Fibroblast of lung (primary cell): ENCODE data around the gene CCDC85B. TPM values are rescaled to one million over a fixed set of nuclear protein-coding genes. Genes with fewer than 3 reads are reported as not detected.

Source experiments
- DNase-seq, 2 donors: peaks; one replicate each; pipeline versions ENCODE4 v3.0.0 to v3.0.0-alpha.2; 2010; ENCODE audit warnings: low read depth in 2 of 2
- H2AFZ ChIP-seq: 2 replicates; pipeline ENCODE4 v1.5.1; 2012; ENCODE audit warnings: low read length, control low read depth, inconsistent platforms
- H3K27ac ChIP-seq: 2 replicates; pipeline ENCODE4 v1.5.1; 2011; ENCODE audit warnings: low read length, control low read depth; ENCODE audit not compliant: insufficient read depth
- H3K27me3 ChIP-seq: 2 replicates; pipeline ENCODE4 v1.5.1; 2011; ENCODE audit warnings: mild to moderate bottlenecking, low read length; ENCODE audit not compliant: control insufficient read depth, insufficient read depth
- H3K36me3 ChIP-seq: 2 replicates; pipeline ENCODE4 v1.5.1; 2011; ENCODE audit warnings: low read length; ENCODE audit not compliant: control insufficient read depth, insufficient read depth
- H3K4me1 ChIP-seq: 2 replicates; pipeline ENCODE4 v1.5.1; 2011; ENCODE audit warnings: low read length; ENCODE audit not compliant: control insufficient read depth, insufficient read depth; ENCODE audit errors: extremely low read depth
- H3K4me2 ChIP-seq: 2 replicates; pipeline ENCODE4 v1.5.1; 2011; ENCODE audit warnings: low read length, control low read depth; ENCODE audit not compliant: insufficient read depth; ENCODE audit errors: extremely low read depth
- H3K4me3 ChIP-seq, 4 experiments: fragments of 200-600 bp in 1 of 4; sonication (generic) in 1 of 4; replicated peaks in 1 of 4; 2 replicates each; pipeline ENCODE4 v1.5.1; 2011 to 2016; ENCODE audit warnings: low read length in 4 of 4, low read depth in 3 of 4, mild to moderate bottlenecking in 3 of 4, control low read depth in 2 of 4, inconsistent platforms in 1 of 4, mixed read lengths in 1 of 4; ENCODE audit not compliant: insufficient read depth in 1 of 4; ENCODE audit errors: control extremely low read depth in 1 of 4
- H3K79me2 ChIP-seq: 2 replicates; pipeline ENCODE4 v1.5.1; 2012; ENCODE audit warnings: mild to moderate bottlenecking, low read length, inconsistent platforms; ENCODE audit not compliant: control insufficient read depth, insufficient read depth
- H3K9ac ChIP-seq: 2 replicates; pipeline ENCODE4 v1.5.1; 2011; ENCODE audit warnings: mild to moderate bottlenecking, low read length, control low read depth; ENCODE audit not compliant: insufficient read depth
- H3K9me3 ChIP-seq: 2 replicates; pipeline ENCODE4 v1.5.1; 2012; ENCODE audit warnings: low read depth, low read length; ENCODE audit not compliant: control insufficient read depth, insufficient read depth
- H4K20me1 ChIP-seq: 2 replicates; pipeline ENCODE4 v1.5.1; 2011; ENCODE audit warnings: low read length; ENCODE audit not compliant: control insufficient read depth, insufficient read depth; ENCODE audit errors: extremely low read depth
- EZH2 ChIP-seq: IDR thresholded peaks from 2 replicates; pipeline ENCODE4 v1.5.1; 2012; ENCODE audit warnings: low read length, control low read depth, mild to moderate bottlenecking; ENCODE audit errors: missing control alignments
- polyA plus RNA-seq, 2 donors: library from polyadenylated mRNA; depleted of rRNA in 1 of 2; stranded (reverse) in 1 of 2; unstranded in 1 of 2; fragments of >200 nt; gene quantifications; 2 replicates each; pipeline ENCODE4 v1.2.1, GENCODE V29; 2011 to 2012; ENCODE audit warnings: missing spikeins in 1 of 2
- total RNA-seq: library from RNA; depleted of rRNA; stranded (reverse); fragments of >200 nt; gene quantifications from 2 replicates; pipeline ENCODE4 v1.2.1, GENCODE V29; 2014
- TF ChIP-seq, protein P1 (sequence below), 2 donors: IDR thresholded peaks in 1 of 2; conservative IDR thresholded peaks in 1 of 2; 1 replicate in 1 of 2; 2 replicates in 1 of 2; pipeline ENCODE4 v1.5.1; 2011 to 2012; ENCODE audit warnings: low read length in 2 of 2, control low read depth in 1 of 2, inconsistent platforms in 1 of 2, low read depth in 1 of 2, mild to moderate bottlenecking in 1 of 2

Gene CCDC85B
- total and polyA plus RNA-seq, 2 donors (not counting 1 experiment from before 2014, with no cell fraction given) = 18.1 to 118 TPM

DNA sequence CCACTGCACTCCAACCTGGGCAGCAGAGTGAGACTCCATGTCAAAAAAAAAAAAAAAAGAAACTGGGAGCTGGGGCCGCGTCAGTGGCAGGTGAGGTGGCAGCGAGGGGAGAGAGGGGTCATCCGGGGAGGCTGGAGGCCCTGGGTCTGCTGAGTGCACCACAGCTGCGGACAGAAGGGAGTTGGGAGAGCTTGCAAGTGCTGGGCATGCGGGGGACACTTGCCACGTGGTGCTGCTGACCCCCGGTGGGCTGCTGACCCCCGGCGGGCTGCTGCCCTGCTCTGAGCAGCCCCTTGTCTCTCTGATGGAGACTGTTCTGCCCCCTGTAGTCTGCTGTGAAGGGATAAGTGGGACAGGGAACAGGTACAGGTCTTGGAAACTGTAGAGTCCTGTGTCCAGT, 31.4 kb downstream of the CCDC85B start:
- Histone ChIP-seq H3K4me1 (peaks cover 17% of the 10 kb centered on the region), H3K9me3 (no peaks in the 10 kb centered on the region), H3K36me3 (peaks cover 19% of the 10 kb centered on the region), H3K79me2 (peaks cover 49% of the 10 kb centered on the region), H3K9ac (no peak overlapping the region), H3K27me3 (no peaks in the 10 kb centered on the region), H3K4me2 (no peak overlapping the region), H3K4me3 (no peak overlapping the region), H4K20me1 (no peaks in the 10 kb centered on the region), H2AFZ (no peak overlapping the region), H3K27ac (no peak overlapping the region)
- no peak for DNase-seq
- TF ChIP-seq EZH2 = no peak
- TF ChIP-seq, protein P1, sequence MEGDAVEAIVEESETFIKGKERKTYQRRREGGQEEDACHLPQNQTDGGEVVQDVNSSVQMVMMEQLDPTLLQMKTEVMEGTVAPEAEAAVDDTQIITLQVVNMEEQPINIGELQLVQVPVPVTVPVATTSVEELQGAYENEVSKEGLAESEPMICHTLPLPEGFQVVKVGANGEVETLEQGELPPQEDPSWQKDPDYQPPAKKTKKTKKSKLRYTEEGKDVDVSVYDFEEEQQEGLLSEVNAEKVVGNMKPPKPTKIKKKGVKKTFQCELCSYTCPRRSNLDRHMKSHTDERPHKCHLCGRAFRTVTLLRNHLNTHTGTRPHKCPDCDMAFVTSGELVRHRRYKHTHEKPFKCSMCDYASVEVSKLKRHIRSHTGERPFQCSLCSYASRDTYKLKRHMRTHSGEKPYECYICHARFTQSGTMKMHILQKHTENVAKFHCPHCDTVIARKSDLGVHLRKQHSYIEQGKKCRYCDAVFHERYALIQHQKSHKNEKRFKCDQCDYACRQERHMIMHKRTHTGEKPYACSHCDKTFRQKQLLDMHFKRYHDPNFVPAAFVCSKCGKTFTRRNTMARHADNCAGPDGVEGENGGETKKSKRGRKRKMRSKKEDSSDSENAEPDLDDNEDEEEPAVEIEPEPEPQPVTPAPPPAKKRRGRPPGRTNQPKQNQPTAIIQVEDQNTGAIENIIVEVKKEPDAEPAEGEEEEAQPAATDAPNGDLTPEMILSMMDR (conservative IDR thresholded peaks at IDR 0.05 in 1 of 2, IDR thresholded peaks at IDR 0.05 in 1 of 2; ENCODE audit: low read depth in 1 of 2, low read length in 2 of 2) = no peak

DNA sequence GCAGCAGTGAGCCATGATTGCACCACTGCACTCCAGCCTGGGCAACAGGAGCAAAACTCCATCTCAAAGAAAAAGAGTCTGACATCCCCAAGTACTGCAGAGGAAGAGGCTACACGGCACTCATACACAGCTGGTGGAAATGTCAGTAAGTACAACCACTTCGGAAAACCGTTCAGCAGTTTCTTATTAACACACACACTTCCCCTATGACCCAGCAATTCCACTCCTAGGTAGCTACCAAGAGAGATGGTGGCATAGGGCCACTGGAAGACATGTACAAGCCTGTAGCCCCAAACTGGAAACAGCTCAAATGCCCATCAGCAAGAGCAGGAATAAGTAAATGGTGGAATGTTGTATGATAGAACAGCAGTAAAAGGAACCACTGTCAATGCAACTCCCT, 32.1 kb downstream of the CCDC85B start:
- Histone ChIP-seq H3K36me3 (peaks cover 14% of the 10 kb centered on the region), H4K20me1 (no peaks in the 10 kb centered on the region), H3K27me3 (no peaks in the 10 kb centered on the region), H3K4me2 (no peak overlapping the region), H3K27ac (no peak overlapping the region), H3K4me1 (peaks cover 11% of the 10 kb centered on the region), H3K79me2 (peaks cover 42% of the 10 kb centered on the region), H3K9ac (no peak overlapping the region), H3K9me3 (no peaks in the 10 kb centered on the region), H2AFZ (no peak overlapping the region), H3K4me3 (no peak overlapping the region)
- no peak for DNase-seq
- TF ChIP-seq EZH2 = no peak
- TF ChIP-seq, protein P1 (conservative IDR thresholded peaks at IDR 0.05 in 1 of 2, IDR thresholded peaks at IDR 0.05 in 1 of 2; ENCODE audit: low read depth in 1 of 2, low read length in 2 of 2) = no peak

DNA sequence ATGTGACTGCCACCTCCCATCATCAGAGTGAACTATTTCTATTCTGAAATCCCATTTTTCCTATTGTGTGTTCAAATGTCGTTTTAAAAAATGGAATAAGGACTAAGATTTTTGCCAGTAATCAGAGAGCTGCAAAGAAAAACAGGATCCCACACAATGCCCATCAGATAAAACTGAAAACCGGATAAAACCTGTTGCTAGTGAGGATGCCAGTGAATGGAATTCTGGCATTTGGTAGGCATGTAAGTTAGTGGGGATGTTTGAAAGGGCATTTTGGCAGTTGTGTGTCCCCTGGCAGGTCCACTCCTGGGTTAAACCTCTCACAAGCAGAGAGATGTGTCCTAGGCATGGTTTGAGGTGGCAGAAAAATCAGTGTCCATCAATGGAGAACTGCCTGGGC, 34.9 kb downstream of the CCDC85B start:
- Histone ChIP-seq H3K36me3 (peaks cover 13% of the 10 kb centered on the region), H4K20me1 (no peaks in the 10 kb centered on the region), H3K27me3 (no peaks in the 10 kb centered on the region), H3K4me1 (peaks cover 6% of the 10 kb centered on the region), H3K27ac (no peak overlapping the region), H3K9ac (no peak overlapping the region), H2AFZ (no peak overlapping the region), H3K79me2 (peaks cover 19% of the 10 kb centered on the region), H3K9me3 (no peaks in the 10 kb centered on the region), H3K4me2 (no peak overlapping the region), H3K4me3 (no peak overlapping the region)
- TF ChIP-seq, protein P1 (conservative IDR thresholded peaks at IDR 0.05 in 1 of 2, IDR thresholded peaks at IDR 0.05 in 1 of 2; ENCODE audit: low read depth in 1 of 2, low read length in 2 of 2) = no peak
- no peak for TF ChIP-seq EZH2
- DNase-seq = no peak
